ENCODE measurements around the gene CYTH2. TPM values are rescaled to one million over a fixed set of nuclear protein-coding genes. Genes with fewer than 3 reads are reported as not detected.
A peak's percentile ranks its signal among the peaks of the same experiment; 100 is the strongest.

The CYTH2 gene
- total RNA-seq, 2 experiments from 2014 or later: 43.2 to 50.7 TPM

DNA sequence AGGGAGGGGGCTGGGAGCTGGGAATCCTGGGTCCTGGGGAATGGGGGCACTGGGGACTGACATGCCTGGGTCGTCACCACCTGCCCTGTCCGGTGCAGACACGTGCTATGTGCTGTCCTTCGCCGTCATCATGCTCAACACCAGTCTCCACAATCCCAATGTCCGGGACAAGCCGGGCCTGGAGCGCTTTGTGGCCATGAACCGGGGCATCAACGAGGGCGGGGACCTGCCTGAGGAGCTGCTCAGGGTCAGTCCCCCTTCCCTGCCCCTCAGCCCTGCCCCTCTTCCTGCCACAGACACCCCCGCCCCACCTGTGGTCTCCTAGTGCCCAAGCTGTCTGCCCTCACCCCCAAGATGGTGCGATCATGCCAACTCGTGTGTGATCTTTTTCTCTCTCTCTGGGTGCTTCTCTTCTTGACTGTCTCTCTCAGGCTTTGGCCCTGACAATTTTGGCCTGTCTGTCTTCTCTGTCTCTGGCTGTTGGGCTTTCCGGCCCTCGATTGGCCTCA, 5.0 kb downstream of the CYTH2 start:
- H3K27me3 Mint-ChIP-seq: no peaks in the 10 kb centered on the region
- no peak for DNase-seq
- ChIA-PET POLR2A (no interaction called here), CTCF (interaction anchor here (0.7 to 0.8 kb wide), 2 partner anchors 15 to 16 kb away, joined by 3 read pairs; no protein-coding TSS in a partner anchor)
- H3K36me3 Mint-ChIP-seq (ENCODE audit: low read depth): peaks cover 25% of the 10 kb centered on the region
- H3K9me3 Mint-ChIP-seq: no peaks in the 10 kb centered on the region
- no peak overlapping the region for H3K4me3 Mint-ChIP-seq
- peaks cover 15% of the 10 kb centered on the region for H3K4me1 Mint-ChIP-seq
- H3K27ac Mint-ChIP-seq: peak overlapping the region; percentile 41

- Mint-ChIP-seq H3K9me3 (no peaks in the 10 kb centered on the region), H3K27ac (peak overlapping the region; percentile 76), H3K4me1 (peaks cover 15% of the 10 kb centered on the region), H3K36me3 (ENCODE audit: low read depth) (peaks cover 32% of the 10 kb centered on the region), H3K4me3 (no peak overlapping the region), H3K27me3 (no peaks in the 10 kb centered on the region)
- no peak for DNase-seq
- POLR2A ChIA-PET: no interaction called here
- CTCF ChIA-PET: interaction anchor here (0.7 kb wide), 1 partner anchor 518 kb away, joined by 3 read pairs; the partner anchor contains the start of genes GYS1 and RUVBL2
These were observed 6.3 kb downstream of the CYTH2 start for GRCh38 chr19:48475369-48476068.

- no peaks in the 10 kb centered on the region for H3K9me3 Mint-ChIP-seq
- H3K27ac Mint-ChIP-seq: peak overlapping the region; percentile 76
- no peaks in the 10 kb centered on the region for H3K27me3 Mint-ChIP-seq
- ChIA-PET POLR2A (no interaction called here), CTCF (interaction anchor here (0.7 kb wide), 1 partner anchor 517 kb away, joined by 3 read pairs; the partner anchor contains the start of genes GYS1 and RUVBL2)
- no peak overlapping the region for H3K4me3 Mint-ChIP-seq
- H3K4me1 Mint-ChIP-seq: peaks cover 18% of the 10 kb centered on the region
- DNase-seq: no peak
- H3K36me3 Mint-ChIP-seq (ENCODE audit: low read depth): peaks cover 27% of the 10 kb centered on the region
These were observed 7.0 kb downstream of the CYTH2 start for GRCh38 chr19:48476176-48476575.

DNA sequence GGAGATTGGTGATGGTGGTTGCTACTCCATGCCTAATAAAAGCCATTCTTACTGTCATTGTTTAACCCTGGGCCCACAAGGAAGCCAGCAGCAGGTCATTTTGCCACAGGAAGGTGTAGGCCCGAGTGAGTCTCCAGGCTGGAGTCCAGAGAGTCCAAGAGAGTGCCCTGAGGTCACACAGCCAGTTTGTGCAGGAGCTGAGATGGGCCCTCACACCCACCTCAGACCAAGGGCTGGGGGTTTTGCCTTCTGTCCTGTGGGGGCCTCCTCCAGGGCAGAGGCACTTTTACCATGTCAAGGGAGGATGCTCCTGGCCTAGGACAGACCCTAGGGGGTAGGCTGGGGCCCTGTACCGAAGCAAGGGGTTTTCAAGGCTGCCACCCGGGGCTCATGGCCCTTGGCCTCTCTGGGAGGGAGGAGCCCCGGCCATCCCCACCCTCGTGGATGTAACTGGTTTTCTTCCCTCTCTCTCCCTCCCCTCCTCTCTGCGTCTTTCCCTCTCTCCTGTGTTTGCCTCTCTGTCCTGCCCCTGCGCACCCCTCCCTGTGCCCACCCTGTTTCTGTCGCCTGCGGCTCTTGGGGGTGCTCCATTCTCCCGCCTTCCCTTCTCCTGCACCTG, 8.0 kb downstream of the CYTH2 start:
- no peaks in the 10 kb centered on the region for H3K9me3 Mint-ChIP-seq
- ChIA-PET POLR2A (no interaction called here), CTCF (interaction anchor here (0.6 kb wide), 1 partner anchor 258 kb away, joined by 4 read pairs; no protein-coding TSS in a partner anchor)
- H3K4me1 Mint-ChIP-seq: peaks cover 26% of the 10 kb centered on the region
- no peak overlapping the region for H3K4me3 Mint-ChIP-seq
- no peaks in the 10 kb centered on the region for H3K27me3 Mint-ChIP-seq
- peaks cover 28% of the 10 kb centered on the region for H3K36me3 Mint-ChIP-seq (ENCODE audit: low read depth)
- H3K27ac Mint-ChIP-seq: no peak overlapping the region
- no peak for DNase-seq

DNA sequence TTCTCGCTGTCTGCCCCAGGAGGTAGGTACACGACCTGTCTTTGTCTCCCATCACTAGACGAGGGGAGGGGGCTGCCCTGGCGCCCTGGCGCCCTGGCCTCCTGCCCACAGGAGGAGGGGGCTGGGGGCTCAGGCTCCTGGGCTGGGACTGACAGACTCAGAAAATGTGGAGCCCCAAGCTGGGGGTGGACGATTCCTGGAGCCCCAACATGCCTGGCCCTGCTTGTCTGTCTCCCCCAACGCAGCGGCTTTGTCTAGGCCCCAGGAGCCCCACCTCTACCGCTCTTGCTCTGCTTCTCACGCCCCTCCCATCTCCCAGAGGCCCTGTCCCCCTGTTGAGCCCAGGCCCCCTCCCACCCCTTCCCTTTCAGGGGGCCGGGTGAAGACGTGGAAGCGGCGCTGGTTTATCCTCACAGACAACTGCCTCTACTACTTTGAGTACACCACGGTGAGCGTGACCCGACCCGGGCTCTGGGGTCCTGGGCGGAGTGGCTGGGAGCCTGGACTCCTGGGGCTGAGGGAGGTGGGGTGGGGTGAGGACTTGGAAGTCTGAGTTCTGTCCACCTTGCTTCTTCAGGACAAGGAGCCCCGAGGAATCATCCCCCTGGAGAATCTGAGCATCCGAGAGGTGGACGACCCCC, 8.6 kb downstream of the CYTH2 start:
- Mint-ChIP-seq H3K4me1 (peaks cover 29% of the 10 kb centered on the region), H3K27me3 (no peaks in the 10 kb centered on the region), H3K9me3 (no peaks in the 10 kb centered on the region), H3K27ac (no peak overlapping the region), H3K36me3 (ENCODE audit: low read depth) (peaks cover 24% of the 10 kb centered on the region), H3K4me3 (no peak overlapping the region)
- no peak for DNase-seq
- ChIA-PET POLR2A (no interaction called here), CTCF (no interaction called here)

DNA sequence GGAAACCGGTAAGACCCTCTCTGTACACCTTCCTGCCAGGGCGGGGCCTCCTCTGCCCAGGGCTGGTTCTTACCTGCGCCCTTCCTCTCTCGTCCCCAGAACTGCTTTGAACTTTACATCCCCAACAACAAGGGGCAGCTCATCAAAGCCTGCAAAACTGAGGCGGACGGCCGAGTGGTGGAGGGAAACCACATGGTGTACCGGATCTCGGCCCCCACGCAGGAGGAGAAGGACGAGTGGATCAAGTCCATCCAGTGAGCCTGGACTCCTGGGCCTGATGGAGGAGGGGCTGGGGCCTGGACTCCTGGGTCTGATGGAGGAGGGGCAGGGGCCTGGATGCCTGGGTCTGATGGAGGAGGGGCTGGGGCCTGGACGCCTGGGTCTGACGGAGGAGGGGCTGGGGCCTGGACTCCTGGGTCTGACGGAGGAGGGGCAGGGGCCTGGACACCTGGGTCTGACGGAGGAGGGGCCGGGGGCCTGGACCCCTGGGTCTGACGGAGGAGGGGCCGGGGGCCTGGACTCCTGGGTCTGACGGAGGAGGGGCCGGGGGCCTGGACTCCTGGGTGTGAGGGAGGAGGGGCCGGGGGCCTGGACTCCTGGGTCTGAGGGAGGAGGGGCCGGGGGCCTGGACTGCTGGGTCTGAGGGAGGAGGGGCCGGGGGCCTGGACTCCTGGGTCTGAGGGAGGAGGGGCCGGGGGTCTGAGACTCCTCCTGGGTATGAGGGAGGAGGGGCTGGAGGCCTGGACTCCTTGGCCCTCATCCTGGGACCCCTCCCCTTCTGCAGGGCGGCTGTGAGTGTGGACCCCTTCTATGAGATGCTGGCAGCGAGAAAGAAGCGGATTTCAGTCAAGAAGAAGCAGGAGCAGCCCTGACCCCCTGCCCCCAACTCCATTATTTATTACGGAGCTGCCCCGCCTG, 9.4 kb downstream of the CYTH2 start:
- Mint-ChIP-seq H3K27me3 (no peaks in the 10 kb centered on the region), H3K4me1 (peaks cover 29% of the 10 kb centered on the region), H3K36me3 (ENCODE audit: low read depth) (peaks cover 19% of the 10 kb centered on the region), H3K27ac (no peak overlapping the region), H3K4me3 (no peak overlapping the region), H3K9me3 (no peaks in the 10 kb centered on the region)
- POLR2A ChIA-PET: interaction anchor here (1.6 kb wide), 1 partner anchor 9 kb away, joined by 4 read pairs; no protein-coding TSS in a partner anchor
- CTCF ChIA-PET: interaction anchor here (0.7 to 3.1 kb wide), 2 partner anchors 12 to 332 kb away, joined by 3 to 24 read pairs; no protein-coding TSS in a partner anchor
- DNase-seq: no peak

GRCh38 chr19:48479686-48480085, 10.5 kb downstream of the CYTH2 start:
- Mint-ChIP-seq H3K36me3 (ENCODE audit: low read depth) (peaks cover 16% of the 10 kb centered on the region), H3K27me3 (no peaks in the 10 kb centered on the region), H3K4me1 (peaks cover 27% of the 10 kb centered on the region), H3K4me3 (peak overlapping the region; percentile 31), H3K9me3 (no peaks in the 10 kb centered on the region), H3K27ac (peak overlapping the region; percentile 80)
- CTCF ChIA-PET: interaction anchor here (0.5 to 3.1 kb wide), 3 partner anchors 9 to 14 kb away, joined by 3 to 24 read pairs (median 5); no protein-coding TSS in a partner anchor
- POLR2A ChIA-PET: interaction anchor here (1.6 kb wide), 1 partner anchor 10 kb away, joined by 4 read pairs; no protein-coding TSS in a partner anchor
- no peak for DNase-seq

GRCh38 chr19:48480183-48480557, 11.0 kb downstream of the CYTH2 start:
- no peaks in the 10 kb centered on the region for H3K27me3 Mint-ChIP-seq
- CTCF ChIA-PET: interaction anchor here (0.5 to 3.1 kb wide), 3 partner anchors 10 to 13 kb away, joined by 3 to 24 read pairs (median 5); no protein-coding TSS in a partner anchor
- H3K9me3 Mint-ChIP-seq: no peaks in the 10 kb centered on the region
- POLR2A ChIA-PET: interaction anchor here (1.6 kb wide), 1 partner anchor 10 kb away, joined by 4 read pairs; no protein-coding TSS in a partner anchor
- H3K36me3 Mint-ChIP-seq (ENCODE audit: low read depth): peaks cover 16% of the 10 kb centered on the region
- H3K4me1 Mint-ChIP-seq: peaks cover 27% of the 10 kb centered on the region
- DNase-seq: peak; percentile 43
- peak overlapping the region; percentile 91 for H3K27ac Mint-ChIP-seq
- peak overlapping the region; percentile 67 for H3K4me3 Mint-ChIP-seq

- no peaks in the 10 kb centered on the region for H3K27me3 Mint-ChIP-seq
- POLR2A ChIA-PET: interaction anchor here (1.6 kb wide), 1 partner anchor 11 kb away, joined by 4 read pairs; no protein-coding TSS in a partner anchor
- peak; percentile 75 for DNase-seq
- H3K4me3 Mint-ChIP-seq: peak overlapping the region; percentile 67
- H3K27ac Mint-ChIP-seq: peak overlapping the region; percentile 91
- H3K4me1 Mint-ChIP-seq: peaks cover 27% of the 10 kb centered on the region
- H3K36me3 Mint-ChIP-seq (ENCODE audit: low read depth): peaks cover 12% of the 10 kb centered on the region
- no peaks in the 10 kb centered on the region for H3K9me3 Mint-ChIP-seq
- CTCF ChIA-PET: interaction anchor here (1.3 to 3.1 kb wide), 2 partner anchors 10 kb away, joined by 5 to 24 read pairs; no protein-coding TSS in a partner anchor
These were observed 11.7 kb downstream of the CYTH2 start for GRCh38 chr19:48480558-48481500.

GRCh38 chr19:48481846-48482639, 12.9 kb downstream of the CYTH2 start:
- Mint-ChIP-seq H3K36me3 (ENCODE audit: low read depth) (peaks cover 12% of the 10 kb centered on the region), H3K4me1 (peaks cover 27% of the 10 kb centered on the region), H3K4me3 (no peak overlapping the region), H3K27me3 (no peaks in the 10 kb centered on the region), H3K9me3 (no peaks in the 10 kb centered on the region), H3K27ac (peak overlapping the region; percentile 64)
- ChIA-PET POLR2A (no interaction called here), CTCF (interaction anchor here (3.1 kb wide), 1 partner anchor 9 kb away, joined by 24 read pairs; no protein-coding TSS in a partner anchor)
- no peak for DNase-seq
